HepG2 (cell line): Measurements from ENCODE around the gene SMIM36. TPM values are rescaled to one million over a fixed set of nuclear protein-coding genes. Genes with fewer than 3 reads are reported as not detected.
A peak's percentile ranks its signal among the peaks of the same experiment; 100 is the strongest.

Source experiments
- ATAC-seq: fragments of 200-7000 bp; cut with Tn5 transposase; 3 replicates; pipeline ENCODE4 v1.9.1; 2020; ENCODE audit warnings: mild to moderate bottlenecking, moderate library complexity
- BruUV-seq: library from RNA; stranded (reverse); fragments of 400-500 nt; replicated peaks from 2 replicates; lab custom pipeline; 2021; lab: Mats Ljungman, UMichigan
- CTCF ChIA-PET: fragments of 300-600 bp; formaldehyde crosslinking; extraction: SDS; loops from one replicate; lab custom pipeline; 2021; ENCODE audit warnings: low total read pairs, inconsistent platforms, low intra/inter-chr PET ratio; lab: Yijun Ruan, JAX
- POLR2A ChIA-PET: fragments of 350-600 bp; sonication (Branson Sonifier 250); formaldehyde crosslinking; loops from one replicate; lab custom pipeline; 2020; ENCODE audit warnings: antibody characterized with exemption, inconsistent platforms; lab: Yijun Ruan, JAX
- DNase-seq: peaks from one replicate; pipeline ENCODE4 v3.0.0-alpha.2; 2015; ENCODE audit warnings: low spot score
- FAIRE-seq: peaks from 3 replicates; lab custom pipeline; 2011; peaks lifted over from hg19 to GRCh38; lab: Jason Lieb, UNC
- H2AFZ ChIP-seq: one replicate; pipeline ENCODE4 v1.6.1; 2011; ENCODE audit warnings: low read length, inconsistent platforms
- H3K27ac ChIP-seq: fragments of 300-600 bp; 3 replicates; pipeline ENCODE4 v1.8.0; 2011; ENCODE audit warnings: mixed run types, mild to moderate bottlenecking, mixed read lengths, low read length, inconsistent platforms; ENCODE audit not compliant: insufficient read depth; ENCODE audit errors: extremely low read length
- H3K27me3 ChIP-seq, 2 experiments: fragments of 200-600 bp in 1 of 2; 2 replicates in 1 of 2; 3 replicates in 1 of 2; pipeline versions ENCODE4 v1.6.0 to v1.8.0; 2011; ENCODE audit warnings: low read length in 2 of 2, mild to moderate bottlenecking in 2 of 2, moderate library complexity in 2 of 2, inconsistent platforms in 1 of 2; ENCODE audit not compliant: insufficient read depth in 2 of 2, control insufficient read depth in 1 of 2
- H3K36me3 ChIP-seq, 2 experiments: fragments of 200-600 bp in 1 of 2; replicated peaks in 1 of 2; 2 replicates in 1 of 2; 3 replicates in 1 of 2; pipeline versions ENCODE4 v1.5.1 to v1.8.0; 2011; ENCODE audit warnings: low read length in 2 of 2, inconsistent platforms in 1 of 2; ENCODE audit not compliant: insufficient read depth in 2 of 2, control insufficient read depth in 1 of 2
- H3K4me1 ChIP-seq: 2 replicates; pipeline ENCODE4 v1.5.1; 2012; ENCODE audit warnings: low read length, inconsistent platforms; ENCODE audit not compliant: insufficient read depth
- H3K4me2 ChIP-seq: 2 replicates; pipeline ENCODE4 v1.6.0; 2011; ENCODE audit warnings: low read depth, low read length, inconsistent platforms
- H3K4me3 ChIP-seq, 3 experiments: fragments of 200-600 bp in 1 of 3; sonication (generic), shearing (Covaris generic) in 1 of 3; replicated peaks in 1 of 3; 2 replicates each; pipeline ENCODE4 v1.5.1; 2011 to 2016; ENCODE audit warnings: low read length in 3 of 3, inconsistent platforms in 2 of 3, low read depth in 2 of 3, mild to moderate bottlenecking in 2 of 3, control low read depth in 1 of 3, mixed read lengths in 1 of 3; ENCODE audit not compliant: insufficient read depth in 1 of 3
- H3K79me2 ChIP-seq: one replicate; pipeline ENCODE4 v1.6.1; 2011; ENCODE audit warnings: low read length, inconsistent platforms; ENCODE audit not compliant: insufficient read depth
- H3K9ac ChIP-seq: 2 replicates; pipeline ENCODE4 v1.6.0; 2011; ENCODE audit warnings: mild to moderate bottlenecking, low read depth, low read length, inconsistent platforms; ENCODE audit not compliant: insufficient read depth
- H3K9me3 ChIP-seq: 2 replicates; pipeline ENCODE4 v1.5.1; 2012; ENCODE audit warnings: mild to moderate bottlenecking, low read length
- H4K20me1 ChIP-seq: 2 replicates; pipeline ENCODE4 v1.6.0; 2011; ENCODE audit warnings: inconsistent platforms, mild to moderate bottlenecking, low read length, moderate library complexity; ENCODE audit not compliant: insufficient read depth
- CREM ChIP-seq, 2 experiments: sonication (generic) in 1 of 2; formaldehyde crosslinking in 1 of 2; IDR thresholded peaks; 2 replicates each; pipeline versions ENCODE4 v1.4.0 to v1.6.1; 2016 to 2020; ENCODE audit warnings: antibody characterized with exemption in 1 of 2, mild to moderate bottlenecking in 1 of 2, missing genetic modification reagents in 1 of 2
- KAT8 ChIP-seq: IDR thresholded peaks from 2 replicates; pipeline ENCODE4 v1.6.1; 2016; ENCODE audit warnings: missing genetic modification reagents, missing compliant biosample characterization
- MED1 ChIP-seq: sonication (generic); formaldehyde crosslinking; IDR thresholded peaks from 2 replicates; pipeline ENCODE4 v1.4.0; 2020; ENCODE audit warnings: missing genetic modification reagents
- MEIS2 ChIP-seq: sonication (generic); formaldehyde crosslinking; IDR thresholded peaks from 2 replicates; pipeline ENCODE4 v1.9.0; 2021; ENCODE audit warnings: mild to moderate bottlenecking, missing genetic modification reagents
- ONECUT2 ChIP-seq: sonication (generic); formaldehyde crosslinking; IDR thresholded peaks from 2 replicates; pipeline ENCODE4 v1.4.0; 2020; ENCODE audit warnings: missing genetic modification reagents
- ZFAT ChIP-seq: sonication (generic); formaldehyde crosslinking; conservative IDR thresholded peaks from 2 replicates; pipeline ENCODE4 v1.8.1; 2023; ENCODE audit warnings: missing genetic modification reagents, inconsistent platforms
- ZNF580 ChIP-seq: IDR thresholded peaks from 2 replicates; pipeline ENCODE4 v1.6.1; 2016; ENCODE audit warnings: low read depth, borderline replicate concordance
- ZNF777 ChIP-seq: sonication (generic); formaldehyde crosslinking; IDR thresholded peaks from 2 replicates; pipeline ENCODE4 v1.4.0; 2020; ENCODE audit warnings: missing genetic modification reagents
- WGBS: methylation state at CpG from one replicate; pipeline ENCODE4 v1.1.6; 2017; ENCODE audit warnings: low lambda C conversion rate; 5-methylcytosine and 5-hydroxymethylcytosine counted together
- in situ Hi-C: cut with HindIII; loops from 2 replicates; pipeline ENCODE4 v1.10.0; 2017; ENCODE audit warnings: low pct_unique_long_range_greater_than_20kb; ENCODE audit not compliant: extremely low pct_ligation_motif_present
- intact Hi-C: fragments of 100-400 bp; cut with micrococcal nuclease; formaldehyde crosslinking; loops from one replicate; pipeline ENCODE4 v1.10.0; 2022; ENCODE audit not compliant: unreplicated experiment
- polyA plus RNA-seq, 8 experiments: library from polyadenylated mRNA; depleted of rRNA in 3 of 8; stranded (reverse) in 7 of 8; unstranded in 1 of 8; fragments of >200 nt; fragmentation: Illumina TruSeq in 4 of 8; extraction: Trizol in 4 of 8; gene quantifications; 2 replicates each; pipeline versions ENCODE4 v1.2.1 to v1.2.3, GENCODE V29; 2011 to 2016; ENCODE audit warnings: low read depth in 4 of 8, missing spikeins in 1 of 8, mixed read lengths in 1 of 8; ENCODE audit not compliant: insufficient read depth in 1 of 8
- total RNA-seq, 5 experiments: library from RNA; depleted of rRNA; stranded (reverse); fragments of >200 nt; fragmentation: Illumina TruSeq; extraction: Trizol; gene quantifications; 2 replicates each; pipeline ENCODE4 v1.2.3, GENCODE V29; 2016; ENCODE audit warnings: low read depth in 1 of 5

The SMIM36 gene
- total and polyA plus RNA-seq, 2 of the 13 experiments (the other 11 are each of a cell fraction or from before 2014, with no cell fraction given): not detected

GRCh38 chr17:55430541-55431288 is 80.5 kb downstream of the SMIM36 start (continued):
- TF ChIP-seq ZNF580 (no peak), CREM (IDR thresholded peaks at IDR 0.05) (peak; percentile 8; the same call in 1 of the 2 replicates), CREM (CRISPR knock-in tag; IDR thresholded peaks at IDR 0.05) (no peak), KAT8 (CRISPR knock-in tag) (0 out of 2 replicates have a peak, but pooled peaks have one; percentile 29), MED1 (peak; percentile 35; the same call in 1 of the 2 replicates)

- H3K27ac ChIP-seq: no peak overlapping the region
- no peak for FAIRE-seq
Measured at GRCh38 chr17:55427587-55427882, 83.7 kb downstream of the SMIM36 start.

More at GRCh38 chr17:55427587-55427882, 83.7 kb downstream of the SMIM36 start:
- Histone ChIP-seq H3K4me3 (no peak overlapping the region), H3K4me2 (no peak overlapping the region), H3K4me1 (peaks cover 64% of the 10 kb centered on the region), H3K27me3 (no peaks in the 10 kb centered on the region), H3K36me3 (no peaks in the 10 kb centered on the region), H3K9ac (no peak overlapping the region), H3K79me2 (no peaks in the 10 kb centered on the region), H4K20me1 (no peaks in the 10 kb centered on the region), H3K9me3 (no peaks in the 10 kb centered on the region), H2AFZ (no peak overlapping the region)
- intact Hi-C loops (no loop called here), in situ Hi-C loops (no loop called here)
- 97% methylated on average over 2 of the region's 2 CpGs for WGBS
- ChIA-PET POLR2A (no interaction called here), CTCF (no interaction called here)
- BruUV-seq: no TSS peak
- DNase-seq (no peak), ATAC-seq (no peak)
- no peak for TF ChIP-seq ZFAT (CRISPR knock-in tag)
- TF ChIP-seq ONECUT2 (CRISPR knock-in tag): no peak
- TF ChIP-seq MEIS2 (CRISPR knock-in tag): no peak
- TF ChIP-seq ZNF777 (CRISPR knock-in tag): no peak
